HEK293 (cell line): ENCODE data around the gene KLK13.

Experiments used
- MYNN ChIP-seq: fragments of 450-650 bp; formaldehyde crosslinking; IDR thresholded peaks from 2 replicates; pipeline ENCODE4 v1.5.1; 2016; ENCODE audit warnings: missing biosample characterization, missing genetic modification characterization, borderline replicate concordance
- YY1 ChIP-seq: fragments of 450-650 bp; formaldehyde crosslinking; IDR thresholded peaks from 2 replicates; pipeline ENCODE4 v1.5.1; 2018; ENCODE audit warnings: missing biosample characterization, missing genetic modification characterization
- ZBTB8A ChIP-seq: fragments of 450-650 bp; formaldehyde crosslinking; IDR thresholded peaks from 2 replicates; pipeline ENCODE4 v1.5.1; 2016; ENCODE audit warnings: missing biosample characterization, missing genetic modification characterization
- ZNF10 ChIP-seq: fragments of 450-650 bp; formaldehyde crosslinking; IDR thresholded peaks from 2 replicates; pipeline ENCODE4 v1.5.1; 2017; ENCODE audit warnings: missing biosample characterization, missing genetic modification characterization
- ZNF121 ChIP-seq: fragments of 450-650 bp; formaldehyde crosslinking; IDR thresholded peaks from 2 replicates; pipeline ENCODE4 v1.5.1; 2016; ENCODE audit warnings: missing biosample characterization, missing genetic modification characterization
- ZNF501 ChIP-seq: fragments of 450-650 bp; formaldehyde crosslinking; IDR thresholded peaks from 2 replicates; pipeline ENCODE4 v1.5.1; 2016; ENCODE audit warnings: missing biosample characterization, missing genetic modification characterization
- TF ChIP-seq, protein P1 (sequence below): fragments of 450-650 bp; formaldehyde crosslinking; IDR thresholded peaks from 2 replicates; pipeline ENCODE4 v1.5.1; 2016; ENCODE audit warnings: missing biosample characterization, missing genetic modification characterization
- TF ChIP-seq, protein P2 (sequence below): fragments of 450-650 bp; formaldehyde crosslinking; IDR thresholded peaks from 2 replicates; pipeline ENCODE4 v1.5.1; 2016; ENCODE audit warnings: missing biosample characterization, missing genetic modification characterization
- TF ChIP-seq, protein P3 (sequence below): fragments of 450-650 bp; IDR thresholded peaks from 2 replicates; pipeline ENCODE4 v1.5.1; 2018; ENCODE audit warnings: missing biosample characterization, mild to moderate bottlenecking, missing genetic modification characterization
- TF ChIP-seq, protein P4 (sequence below): fragments of 450-650 bp; formaldehyde crosslinking; IDR thresholded peaks from 2 replicates; pipeline ENCODE4 v1.5.1; 2016; ENCODE audit warnings: missing biosample characterization, missing genetic modification characterization

DNA sequence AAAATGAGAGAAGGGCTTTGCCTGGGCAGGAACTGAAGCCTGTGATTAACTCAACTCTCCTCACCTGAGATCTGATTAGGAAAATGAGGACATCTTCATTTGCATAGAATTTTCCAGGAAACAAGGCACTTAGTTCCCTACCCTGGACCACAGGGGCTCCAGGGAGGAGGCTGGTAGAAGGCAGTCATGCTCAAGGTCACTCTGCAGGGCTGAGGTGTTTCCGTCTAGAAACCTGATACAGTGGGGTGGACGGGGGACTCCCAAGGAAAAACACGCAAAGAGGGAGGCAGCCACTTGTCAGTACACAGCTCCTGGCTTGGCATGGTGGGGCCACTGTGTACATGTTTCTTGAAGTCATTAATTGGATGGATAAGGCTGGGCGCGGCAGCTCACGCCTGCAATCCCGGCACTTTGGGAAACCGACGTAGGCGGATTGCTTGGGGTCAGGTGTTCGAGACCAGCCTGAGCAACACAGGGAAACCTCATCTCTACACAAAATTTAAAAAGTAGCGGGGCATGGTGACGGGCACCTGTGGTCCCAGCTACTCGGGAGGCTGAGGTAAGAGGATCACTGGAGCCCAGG, 11.8 kb upstream of the KLK13 start:
- no peak for TF ChIP-seq YY1 (tag by site-specific recombination)
- TF ChIP-seq, protein P1, sequence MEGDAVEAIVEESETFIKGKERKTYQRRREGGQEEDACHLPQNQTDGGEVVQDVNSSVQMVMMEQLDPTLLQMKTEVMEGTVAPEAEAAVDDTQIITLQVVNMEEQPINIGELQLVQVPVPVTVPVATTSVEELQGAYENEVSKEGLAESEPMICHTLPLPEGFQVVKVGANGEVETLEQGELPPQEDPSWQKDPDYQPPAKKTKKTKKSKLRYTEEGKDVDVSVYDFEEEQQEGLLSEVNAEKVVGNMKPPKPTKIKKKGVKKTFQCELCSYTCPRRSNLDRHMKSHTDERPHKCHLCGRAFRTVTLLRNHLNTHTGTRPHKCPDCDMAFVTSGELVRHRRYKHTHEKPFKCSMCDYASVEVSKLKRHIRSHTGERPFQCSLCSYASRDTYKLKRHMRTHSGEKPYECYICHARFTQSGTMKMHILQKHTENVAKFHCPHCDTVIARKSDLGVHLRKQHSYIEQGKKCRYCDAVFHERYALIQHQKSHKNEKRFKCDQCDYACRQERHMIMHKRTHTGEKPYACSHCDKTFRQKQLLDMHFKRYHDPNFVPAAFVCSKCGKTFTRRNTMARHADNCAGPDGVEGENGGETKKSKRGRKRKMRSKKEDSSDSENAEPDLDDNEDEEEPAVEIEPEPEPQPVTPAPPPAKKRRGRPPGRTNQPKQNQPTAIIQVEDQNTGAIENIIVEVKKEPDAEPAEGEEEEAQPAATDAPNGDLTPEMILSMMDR (tag by site-specific recombination): no peak
- TF ChIP-seq ZNF10 (tag by site-specific recombination): no peak
- no peak for TF ChIP-seq ZNF501 (tag by site-specific recombination)
- TF ChIP-seq MYNN (tag by site-specific recombination): no peak
- no peak for TF ChIP-seq ZBTB8A (tag by site-specific recombination)
- TF ChIP-seq, protein P2, sequence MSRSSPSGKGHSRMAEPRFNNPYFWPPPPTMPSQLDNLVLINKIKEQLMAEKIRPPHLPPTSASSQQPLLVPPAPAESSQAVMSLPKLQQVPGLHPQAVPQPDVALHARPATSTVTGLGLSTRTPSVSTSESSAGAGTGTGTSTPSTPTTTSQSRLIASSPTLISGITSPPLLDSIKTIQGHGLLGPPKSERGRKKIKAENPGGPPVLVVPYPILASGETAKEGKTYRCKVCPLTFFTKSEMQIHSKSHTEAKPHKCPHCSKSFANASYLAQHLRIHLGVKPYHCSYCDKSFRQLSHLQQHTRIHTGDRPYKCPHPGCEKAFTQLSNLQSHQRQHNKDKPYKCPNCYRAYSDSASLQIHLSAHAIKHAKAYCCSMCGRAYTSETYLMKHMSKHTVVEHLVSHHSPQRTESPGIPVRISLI (tag by site-specific recombination): no peak
- TF ChIP-seq, protein P3, sequence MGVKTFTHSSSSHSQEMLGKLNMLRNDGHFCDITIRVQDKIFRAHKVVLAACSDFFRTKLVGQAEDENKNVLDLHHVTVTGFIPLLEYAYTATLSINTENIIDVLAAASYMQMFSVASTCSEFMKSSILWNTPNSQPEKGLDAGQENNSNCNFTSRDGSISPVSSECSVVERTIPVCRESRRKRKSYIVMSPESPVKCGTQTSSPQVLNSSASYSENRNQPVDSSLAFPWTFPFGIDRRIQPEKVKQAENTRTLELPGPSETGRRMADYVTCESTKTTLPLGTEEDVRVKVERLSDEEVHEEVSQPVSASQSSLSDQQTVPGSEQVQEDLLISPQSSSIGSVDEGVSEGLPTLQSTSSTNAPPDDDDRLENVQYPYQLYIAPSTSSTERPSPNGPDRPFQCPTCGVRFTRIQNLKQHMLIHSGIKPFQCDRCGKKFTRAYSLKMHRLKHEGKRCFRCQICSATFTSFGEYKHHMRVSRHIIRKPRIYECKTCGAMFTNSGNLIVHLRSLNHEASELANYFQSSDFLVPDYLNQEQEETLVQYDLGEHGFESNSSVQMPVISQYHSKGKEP (tag by site-specific recombination): no peak
- TF ChIP-seq, protein P4, sequence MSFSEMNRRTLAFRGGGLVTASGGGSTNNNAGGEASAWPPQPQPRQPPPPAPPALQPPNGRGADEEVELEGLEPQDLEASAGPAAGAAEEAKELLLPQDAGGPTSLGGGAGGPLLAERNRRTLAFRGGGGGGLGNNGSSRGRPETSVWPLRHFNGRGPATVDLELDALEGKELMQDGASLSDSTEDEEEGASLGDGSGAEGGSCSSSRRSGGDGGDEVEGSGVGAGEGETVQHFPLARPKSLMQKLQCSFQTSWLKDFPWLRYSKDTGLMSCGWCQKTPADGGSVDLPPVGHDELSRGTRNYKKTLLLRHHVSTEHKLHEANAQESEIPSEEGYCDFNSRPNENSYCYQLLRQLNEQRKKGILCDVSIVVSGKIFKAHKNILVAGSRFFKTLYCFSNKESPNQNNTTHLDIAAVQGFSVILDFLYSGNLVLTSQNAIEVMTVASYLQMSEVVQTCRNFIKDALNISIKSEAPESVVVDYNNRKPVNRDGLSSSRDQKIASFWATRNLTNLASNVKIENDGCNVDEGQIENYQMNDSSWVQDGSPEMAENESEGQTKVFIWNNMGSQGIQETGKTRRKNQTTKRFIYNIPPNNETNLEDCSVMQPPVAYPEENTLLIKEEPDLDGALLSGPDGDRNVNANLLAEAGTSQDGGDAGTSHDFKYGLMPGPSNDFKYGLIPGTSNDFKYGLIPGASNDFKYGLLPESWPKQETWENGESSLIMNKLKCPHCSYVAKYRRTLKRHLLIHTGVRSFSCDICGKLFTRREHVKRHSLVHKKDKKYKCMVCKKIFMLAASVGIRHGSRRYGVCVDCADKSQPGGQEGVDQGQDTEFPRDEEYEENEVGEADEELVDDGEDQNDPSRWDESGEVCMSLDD (tag by site-specific recombination): no peak
- TF ChIP-seq ZNF121 (tag by site-specific recombination): no peak
